Raji (cell line): ENCODE results near the gene CLEC4G.

ENCODE experiments used
- POLR2A ChIP-seq: IDR thresholded peaks from 2 replicates; pipeline ENCODE4 v1.6.1; 2011; ENCODE audit warnings: low read depth, low read length, control low read depth; ENCODE audit not compliant: insufficient read depth

CLEC4G gene

DNA sequence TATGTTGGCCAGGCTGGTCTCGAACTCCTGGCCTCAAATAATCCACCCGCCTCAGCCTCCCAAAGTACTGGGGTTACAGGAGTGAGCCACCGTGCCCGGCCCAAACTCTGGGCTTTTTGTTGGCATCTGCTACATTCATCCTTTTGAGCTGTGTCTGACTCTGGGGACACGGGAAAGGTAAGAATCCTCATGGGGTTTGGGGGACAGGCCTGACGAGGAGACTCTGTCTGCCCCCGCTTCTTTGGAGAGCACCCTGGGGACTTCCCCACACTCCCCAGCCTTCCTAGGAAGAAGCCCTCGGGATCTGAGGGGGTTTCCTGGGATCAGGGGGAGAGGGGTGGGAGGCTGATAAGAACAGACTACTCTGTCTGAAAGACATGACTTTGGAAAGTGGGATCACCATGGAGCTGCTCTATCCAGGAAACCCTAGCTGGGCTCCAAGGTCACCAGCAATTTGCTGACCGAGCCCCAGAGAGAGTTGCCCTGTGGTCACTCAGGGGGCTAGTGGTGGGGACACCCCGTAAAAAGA is 21.9 kb downstream of the CLEC4G start:
- TF ChIP-seq POLR2A: no peak

DNA sequence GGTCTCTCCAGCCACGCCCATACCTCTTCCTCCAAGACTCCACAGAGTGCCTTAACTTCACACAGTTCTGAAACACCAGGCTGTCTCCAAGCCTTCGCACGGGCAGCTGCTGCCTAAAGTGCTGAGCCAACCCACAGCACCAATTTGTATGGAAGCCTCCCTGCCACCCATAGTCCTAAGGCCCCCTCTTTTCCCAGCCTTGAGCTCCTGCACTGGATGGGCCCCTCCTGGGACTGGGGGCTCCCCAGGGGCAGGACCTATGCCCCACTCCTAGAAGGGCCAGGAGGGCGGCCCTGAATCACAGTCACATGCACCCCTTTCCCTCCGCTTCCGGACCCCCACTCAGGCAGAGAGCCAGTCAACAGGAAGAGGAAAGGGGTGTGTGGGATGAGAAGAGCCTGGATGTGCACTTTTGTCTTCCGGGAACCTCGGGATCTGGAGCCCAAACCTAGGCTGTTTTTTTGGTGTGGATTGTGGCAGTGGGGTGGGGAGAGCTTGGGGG is 24.9 kb downstream of the CLEC4G start:
- no peak for TF ChIP-seq POLR2A

DNA sequence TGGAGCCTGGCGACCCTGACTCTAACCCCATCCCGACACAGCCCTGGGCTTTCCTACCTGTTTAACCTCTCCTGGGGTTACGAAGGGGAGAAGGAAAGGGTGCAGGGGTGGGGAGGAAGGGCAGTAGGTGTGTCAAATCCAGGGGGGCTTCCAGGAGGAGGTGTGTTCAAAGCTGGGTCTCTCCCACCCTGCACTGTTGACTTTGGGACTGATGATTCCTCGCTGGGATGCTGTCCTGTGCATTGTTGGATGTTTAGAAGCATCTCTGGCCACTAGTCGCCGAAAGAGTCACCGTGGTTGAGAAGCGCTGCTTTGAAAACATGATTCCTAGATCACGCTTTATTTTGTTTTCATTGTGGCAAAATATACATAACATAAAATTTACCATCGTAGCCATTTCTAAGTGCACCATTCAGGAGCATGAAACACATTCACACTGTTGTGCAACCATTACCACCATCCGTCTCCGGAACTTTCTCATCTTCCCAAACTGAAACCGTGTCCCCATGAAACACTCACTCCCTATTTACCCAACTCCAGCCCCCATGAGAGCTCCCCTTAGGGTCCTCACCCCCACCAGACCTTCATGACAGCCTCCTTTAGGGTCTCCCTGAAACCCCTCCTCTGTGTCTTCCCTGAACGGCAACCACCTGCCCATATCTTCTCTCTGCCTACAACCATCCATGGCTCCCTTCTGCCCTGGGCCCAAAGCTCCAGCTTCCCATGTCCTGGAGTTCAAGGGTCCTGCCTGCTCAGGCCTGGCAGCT is 25.5 kb downstream of the CLEC4G start:
- TF ChIP-seq POLR2A: no peak

DNA sequence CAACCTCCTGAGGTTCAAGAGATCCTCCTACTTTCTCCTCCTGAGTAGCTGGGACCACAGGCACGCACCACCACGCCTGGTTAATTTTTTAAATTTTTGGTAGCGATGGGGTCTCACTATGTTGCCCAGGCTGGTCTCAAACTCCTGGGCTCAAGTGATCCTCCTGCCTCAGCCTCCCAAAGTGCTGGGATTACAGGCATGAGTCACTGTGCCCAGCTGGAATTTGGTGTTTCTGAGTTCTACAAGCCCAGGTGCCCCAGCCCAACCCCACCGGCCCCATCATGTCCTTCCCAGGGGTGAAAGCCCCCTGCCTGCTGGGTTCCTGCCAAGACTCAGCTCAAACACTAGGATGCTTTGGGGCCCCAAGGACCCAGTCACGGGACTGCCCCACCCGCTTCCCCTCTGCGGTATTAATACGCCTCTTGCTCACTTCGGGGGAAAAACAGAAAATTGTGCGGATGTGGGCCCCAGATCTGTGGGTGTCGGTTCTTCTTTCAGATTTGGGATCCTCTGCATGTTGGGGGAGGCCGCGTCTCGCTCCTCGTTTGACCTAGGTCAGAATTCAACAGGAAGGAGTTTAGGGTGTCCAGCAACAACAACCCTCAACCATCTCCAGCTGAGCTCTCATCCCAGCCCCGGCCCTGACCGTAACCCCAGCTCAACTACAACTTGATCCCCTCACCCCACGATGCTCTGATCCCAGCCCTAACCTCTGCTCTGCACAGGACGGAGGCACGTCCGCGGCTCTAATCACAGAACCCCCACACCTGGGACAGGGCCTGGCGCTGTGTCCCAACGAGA is 26.3 kb downstream of the CLEC4G start:
- no peak for TF ChIP-seq POLR2A

DNA sequence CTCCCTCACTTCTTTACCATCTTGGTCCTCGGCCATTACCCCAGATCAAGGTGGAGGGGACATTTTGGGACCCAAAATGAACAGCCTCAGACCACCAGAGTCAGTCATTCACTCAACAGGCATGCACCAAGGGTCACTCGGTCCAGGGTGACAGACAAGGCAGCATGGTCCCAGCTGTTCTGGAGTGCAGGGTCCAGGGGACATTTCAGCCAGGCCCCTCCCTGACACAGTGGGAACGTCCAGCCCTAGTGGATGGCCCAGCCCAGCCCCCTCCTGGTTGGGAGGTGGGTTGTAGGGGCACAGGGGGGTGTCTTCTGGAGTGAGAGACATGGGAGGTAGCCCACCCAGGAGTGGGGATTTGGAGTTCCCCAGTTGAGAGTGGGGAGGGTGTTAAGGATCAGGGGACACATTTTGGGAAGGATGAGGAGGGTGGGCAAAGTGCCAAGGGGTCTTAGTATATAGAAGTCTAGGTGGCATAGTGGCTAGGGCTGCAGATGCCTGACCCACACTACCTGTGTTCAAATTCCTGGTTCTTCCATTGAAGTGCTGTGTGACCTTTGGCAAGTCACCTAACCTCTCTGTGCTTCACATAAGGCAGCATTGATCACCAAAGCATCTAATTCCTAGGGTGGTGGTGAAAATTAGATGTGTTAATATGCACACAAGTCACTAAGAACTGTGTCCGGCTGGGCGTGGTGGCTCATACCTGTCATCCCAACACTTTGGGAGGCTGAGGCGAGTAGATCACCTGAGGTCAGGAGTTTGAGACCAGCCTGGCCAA is 27.4 kb downstream of the CLEC4G start:
- no peak for TF ChIP-seq POLR2A

DNA sequence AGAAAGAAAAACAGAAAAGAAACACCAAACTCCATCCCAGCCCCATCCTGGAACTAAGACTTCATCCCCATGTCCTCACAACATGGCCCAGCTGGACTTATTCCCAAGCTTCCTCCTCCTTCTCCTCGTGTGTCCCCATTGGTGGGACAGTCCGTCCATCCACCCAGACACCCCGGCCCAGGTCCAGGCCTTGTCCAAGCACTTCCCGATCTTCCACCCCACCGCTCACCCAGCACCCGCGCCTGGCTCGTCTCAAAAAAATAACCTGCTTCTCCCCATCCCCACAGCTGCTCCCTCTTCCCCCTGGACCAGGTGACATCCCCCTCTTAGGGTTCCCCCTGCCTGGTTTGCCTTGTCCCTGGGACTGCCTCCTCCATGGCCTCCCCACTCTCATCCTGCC is 28.6 kb downstream of the CLEC4G start:
- no peak for TF ChIP-seq POLR2A

DNA sequence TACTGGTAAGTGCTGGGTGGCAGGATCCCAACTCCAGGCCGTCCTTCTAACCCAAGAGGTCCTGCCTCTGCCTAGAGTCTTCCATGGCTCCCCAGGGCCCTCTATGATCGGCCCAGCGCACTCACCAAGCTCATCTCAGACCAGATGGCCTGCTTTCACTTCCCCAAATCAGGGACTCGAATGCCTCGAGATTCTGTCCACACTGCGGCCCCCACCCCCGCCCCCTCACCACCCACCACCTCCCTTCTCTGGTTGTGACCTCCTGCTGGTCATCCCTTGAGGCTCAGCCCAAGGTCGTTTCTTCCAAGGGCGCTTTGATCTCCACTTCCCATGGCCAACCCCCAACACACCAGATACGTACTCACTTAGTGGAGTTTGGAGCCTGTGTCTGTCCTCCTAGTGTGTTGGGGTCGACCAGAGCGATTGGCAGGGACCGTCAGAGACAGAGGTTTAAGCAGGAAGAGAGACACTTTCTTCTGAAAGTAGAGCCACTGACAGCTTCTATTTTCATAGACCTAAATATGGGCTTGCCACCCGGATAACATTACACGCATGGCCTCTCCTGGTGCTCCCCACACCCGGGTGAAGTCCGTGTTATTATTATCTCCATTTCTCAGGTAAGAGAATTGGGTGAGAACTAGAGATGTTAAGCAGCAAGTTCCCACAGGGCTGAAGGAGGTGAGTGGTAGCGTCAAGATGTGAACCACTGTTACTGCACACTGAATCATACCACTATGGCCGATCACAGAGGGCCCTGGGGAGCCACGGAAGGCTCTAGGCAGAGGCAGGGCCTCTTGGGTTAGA is 30.1 kb downstream of the CLEC4G start, which contains the start of gene FCER2:
TSS of gene FCER2 (minus strand) at position 478 of the 804 bp plus-strand sequence. CDS start 2,371 bp downstream, outside the sequence.
- TF ChIP-seq POLR2A: no peak

DNA sequence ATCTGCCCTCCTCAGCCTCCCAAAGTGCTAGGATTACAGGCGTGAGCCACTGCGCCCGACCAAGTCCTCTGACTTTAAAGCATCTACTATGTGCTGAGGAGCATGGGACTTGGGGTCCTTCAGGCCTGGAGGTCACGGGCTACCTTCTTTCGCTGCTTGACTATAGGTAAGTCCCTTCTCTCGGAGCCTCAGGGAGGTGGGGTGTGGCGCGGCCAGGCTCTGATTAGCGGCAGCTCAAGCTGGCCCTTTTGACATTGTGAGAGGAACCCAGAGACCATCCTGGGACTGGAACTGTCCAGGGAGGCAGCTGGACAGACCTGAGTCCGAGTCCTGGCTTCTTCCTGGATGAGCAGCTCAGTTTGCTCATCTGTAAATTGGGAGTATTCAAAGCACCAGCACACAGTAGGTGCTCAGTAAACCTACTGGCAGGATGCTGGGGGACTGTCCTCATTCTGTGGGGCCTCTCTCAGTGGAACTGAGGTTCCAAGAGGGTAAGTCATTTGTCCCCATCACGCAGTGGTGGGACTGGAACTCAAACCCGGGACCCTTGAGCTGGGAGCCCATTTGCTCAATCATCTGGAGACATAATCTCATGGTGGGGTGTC is 30.8 kb downstream of the CLEC4G start:
- no peak for TF ChIP-seq POLR2A

DNA sequence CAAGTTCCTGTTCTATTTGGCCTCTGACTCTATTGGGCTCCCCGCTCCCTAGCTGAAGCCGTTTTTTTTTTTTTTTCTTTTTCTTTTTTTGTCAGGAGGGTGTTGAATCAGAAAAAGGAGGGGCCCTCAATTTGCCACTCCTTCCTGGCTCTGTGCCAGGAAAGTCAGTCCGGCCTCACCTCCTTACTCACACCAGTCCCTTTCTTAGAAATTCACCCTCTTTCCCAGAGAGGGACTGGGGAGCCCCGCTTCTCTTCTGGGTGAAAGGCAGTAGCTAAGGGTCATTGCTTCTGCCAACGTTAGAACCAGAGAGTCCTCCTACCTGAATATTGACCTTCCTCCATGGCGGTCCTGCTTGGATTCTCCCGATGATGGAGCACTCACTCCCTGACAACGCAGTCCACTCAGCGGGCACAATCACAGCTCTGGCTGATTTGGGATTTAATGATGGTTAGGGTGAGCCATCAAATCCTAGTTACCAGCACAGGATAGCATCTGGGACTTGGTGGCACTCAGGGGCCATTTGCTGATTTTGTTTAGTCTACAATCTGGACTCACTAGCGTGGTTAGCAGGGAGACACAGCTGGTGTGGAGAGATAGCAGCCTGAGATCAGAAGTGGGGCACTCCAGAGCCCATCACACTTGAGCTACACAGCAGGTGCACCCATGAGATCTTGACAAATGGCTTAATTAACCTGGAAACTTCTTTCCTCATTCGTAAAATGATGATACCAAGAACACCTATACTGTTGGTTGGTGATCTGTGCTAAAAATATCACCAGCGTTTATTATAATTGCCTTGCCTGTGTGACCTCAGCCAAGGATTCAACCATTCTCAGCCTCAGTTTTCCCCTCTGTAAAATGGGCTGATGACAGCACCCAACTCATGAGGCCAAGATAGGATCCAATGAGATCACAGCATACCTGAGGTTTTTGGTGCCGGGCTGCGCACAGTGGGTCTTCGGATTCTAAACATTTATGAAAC is 32.2 kb downstream of the CLEC4G start:
- TF ChIP-seq POLR2A: no peak

DNA sequence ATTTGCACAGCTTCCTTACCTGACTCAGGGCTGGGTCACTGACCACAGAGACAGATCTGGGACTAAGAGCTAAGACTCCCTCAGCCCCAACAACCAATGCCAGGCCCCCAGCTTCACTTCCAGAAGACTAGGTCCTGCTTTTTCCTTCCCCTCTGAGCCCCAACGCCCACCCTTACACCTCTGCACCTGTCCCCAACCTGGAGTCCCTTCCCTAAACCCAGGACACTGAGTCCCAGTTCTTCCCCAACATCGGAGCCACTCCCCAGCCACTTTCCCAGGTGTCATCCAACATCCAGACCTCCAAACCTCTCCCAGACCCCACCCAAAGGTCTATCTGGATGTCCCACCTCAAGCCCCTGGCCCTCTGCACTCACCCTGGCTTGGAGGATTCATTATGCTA is 32.9 kb downstream of the CLEC4G start:
- TF ChIP-seq POLR2A: no peak

DNA sequence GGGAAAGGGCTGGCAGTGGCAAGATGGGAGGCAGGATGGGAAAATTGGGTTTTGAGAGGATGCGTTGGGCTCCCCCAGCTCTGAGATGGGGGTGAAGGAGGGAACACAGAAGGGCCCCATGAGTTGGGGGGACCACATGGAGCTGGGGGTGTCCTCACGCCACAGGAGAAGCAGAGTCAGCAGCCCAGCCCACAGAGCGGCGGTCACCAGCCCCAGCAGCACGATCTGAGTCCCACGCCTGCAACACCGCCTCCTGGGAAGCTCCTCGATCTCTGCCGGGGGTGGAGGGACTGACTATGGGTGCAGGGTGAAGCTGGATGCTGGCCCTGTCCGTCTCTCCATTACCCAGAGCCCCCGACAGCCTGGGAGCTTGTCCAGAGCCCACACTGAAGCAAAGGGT is 33.3 kb downstream of the CLEC4G start:
- no peak for TF ChIP-seq POLR2A

DNA sequence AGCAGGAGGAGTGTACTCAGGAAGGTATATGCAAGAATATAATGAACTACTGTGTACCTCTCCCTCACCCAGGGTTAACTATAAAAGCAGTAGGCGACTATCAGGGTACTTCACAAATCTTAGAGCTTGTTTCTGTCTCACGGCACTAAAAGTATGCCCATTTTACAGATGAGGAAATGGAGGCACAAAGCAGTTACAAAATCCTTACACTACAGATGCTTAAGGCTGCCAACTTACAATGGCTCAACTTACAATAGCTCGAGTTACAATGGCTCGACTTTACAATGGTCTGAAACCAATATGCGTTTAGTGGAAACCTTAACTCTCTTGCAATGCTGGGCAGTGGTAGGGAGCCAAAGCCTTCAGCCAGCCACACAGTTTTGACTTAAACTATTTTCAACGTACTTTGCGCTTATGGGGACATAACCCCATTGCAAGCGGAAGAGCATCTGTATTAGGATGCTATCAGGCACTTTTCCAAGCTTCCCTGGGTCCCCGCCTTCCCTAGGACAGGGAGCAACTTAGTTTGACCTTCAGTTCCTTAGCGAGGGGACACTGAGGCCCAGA is 34.1 kb downstream of the CLEC4G start:
- no peak for TF ChIP-seq POLR2A
